Thyroid gland (tissue), 4 donors: Measurements from ENCODE around the gene OSGIN1.

ENCODE experiments used
- CTCF ChIP-seq, 6 experiments: fragments of 200-600 bp in 3 of 6; fragments of 450-650 bp in 3 of 6; sonication (generic) in 3 of 6; IDR thresholded peaks; one replicate each; pipeline ENCODE4 v1.5.1; 2016 to 2019; ENCODE audit warnings: antibody characterized with exemption in 6 of 6, mild to moderate bottlenecking in 2 of 6, inconsistent platforms in 1 of 6, moderate library complexity in 1 of 6
- POLR2A ChIP-seq, 2 donors: fragments of 450-650 bp; IDR thresholded peaks; one replicate each; pipeline ENCODE4 v1.6.1; 2017; ENCODE audit warnings: antibody characterized with exemption in 2 of 2, mild to moderate bottlenecking in 2 of 2, moderate library complexity in 1 of 2

- TF ChIP-seq CTCF (IDR thresholded peaks at IDR 0.05) (no peak), POLR2A (IDR thresholded peaks at IDR 0.05) (no peak)
Measured at GRCh38 chr16:83963277-83964119, 10.5 kb downstream of the OSGIN1 start.
